Activated T-helper 1 cell treated with anti-CD3 and anti-CD28 coated beads, Interleukin-12 subunit alpha, Interleukin-12 subunit beta, Interleukin-2, Interleukin-4 antibody, amounts not matched to agents 30 ng/mL and 10 ng/mL and 1 ng/mL, durations not matched to agents 14 hours and 24 hours and 36 hours (primary cell): ENCODE data around the gene PPP1R9B. TPM values are rescaled to one million over a fixed set of nuclear protein-coding genes. Genes with fewer than 3 reads are reported as not detected.

Experiments used
- DNase-seq: peaks from one replicate; pipeline ENCODE4 v3.0.0; 2021; ENCODE audit warnings: low spot score
- H3K27ac Mint-ChIP-seq: one replicate; pipeline ENCODE4 v1.8.0; 2021; ENCODE audit warnings: mild to moderate bottlenecking, mixed read lengths
- H3K27me3 Mint-ChIP-seq: one replicate; pipeline ENCODE4 v1.8.0; 2022; ENCODE audit warnings: mild to moderate bottlenecking, moderate library complexity, mixed read lengths; ENCODE audit not compliant: insufficient read depth
- H3K36me3 Mint-ChIP-seq: one replicate; pipeline ENCODE4 v1.8.0; 2021; ENCODE audit warnings: low read depth, mixed read lengths
- H3K4me1 Mint-ChIP-seq: one replicate; pipeline ENCODE4 v1.8.0; 2021; ENCODE audit warnings: low read depth, mixed read lengths
- H3K4me3 Mint-ChIP-seq: one replicate; pipeline ENCODE4 v1.8.0; 2021; ENCODE audit warnings: mild to moderate bottlenecking, moderate library complexity, mixed read lengths
- H3K9me3 Mint-ChIP-seq: one replicate; pipeline ENCODE4 v1.8.0; 2021; ENCODE audit warnings: mixed read lengths
- intact Hi-C: fragments of 100-400 bp; cut with micrococcal nuclease; formaldehyde crosslinking; loops from one replicate; pipeline ENCODE4 v1.15.1; 2024
- total RNA-seq: library from RNA; stranded (reverse); gene quantifications from 2 replicates; pipeline ENCODE4 v1.2.3, GENCODE V29; 2022

The PPP1R9B gene, protein sequence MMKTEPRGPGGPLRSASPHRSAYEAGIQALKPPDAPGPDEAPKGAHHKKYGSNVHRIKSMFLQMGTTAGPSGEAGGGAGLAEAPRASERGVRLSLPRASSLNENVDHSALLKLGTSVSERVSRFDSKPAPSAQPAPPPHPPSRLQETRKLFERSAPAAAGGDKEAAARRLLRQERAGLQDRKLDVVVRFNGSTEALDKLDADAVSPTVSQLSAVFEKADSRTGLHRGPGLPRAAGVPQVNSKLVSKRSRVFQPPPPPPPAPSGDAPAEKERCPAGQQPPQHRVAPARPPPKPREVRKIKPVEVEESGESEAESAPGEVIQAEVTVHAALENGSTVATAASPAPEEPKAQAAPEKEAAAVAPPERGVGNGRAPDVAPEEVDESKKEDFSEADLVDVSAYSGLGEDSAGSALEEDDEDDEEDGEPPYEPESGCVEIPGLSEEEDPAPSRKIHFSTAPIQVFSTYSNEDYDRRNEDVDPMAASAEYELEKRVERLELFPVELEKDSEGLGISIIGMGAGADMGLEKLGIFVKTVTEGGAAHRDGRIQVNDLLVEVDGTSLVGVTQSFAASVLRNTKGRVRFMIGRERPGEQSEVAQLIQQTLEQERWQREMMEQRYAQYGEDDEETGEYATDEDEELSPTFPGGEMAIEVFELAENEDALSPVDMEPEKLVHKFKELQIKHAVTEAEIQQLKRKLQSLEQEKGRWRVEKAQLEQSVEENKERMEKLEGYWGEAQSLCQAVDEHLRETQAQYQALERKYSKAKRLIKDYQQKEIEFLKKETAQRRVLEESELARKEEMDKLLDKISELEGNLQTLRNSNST
- total RNA-seq: 97.1 and 101 TPM in 2 replicates

DNA sequence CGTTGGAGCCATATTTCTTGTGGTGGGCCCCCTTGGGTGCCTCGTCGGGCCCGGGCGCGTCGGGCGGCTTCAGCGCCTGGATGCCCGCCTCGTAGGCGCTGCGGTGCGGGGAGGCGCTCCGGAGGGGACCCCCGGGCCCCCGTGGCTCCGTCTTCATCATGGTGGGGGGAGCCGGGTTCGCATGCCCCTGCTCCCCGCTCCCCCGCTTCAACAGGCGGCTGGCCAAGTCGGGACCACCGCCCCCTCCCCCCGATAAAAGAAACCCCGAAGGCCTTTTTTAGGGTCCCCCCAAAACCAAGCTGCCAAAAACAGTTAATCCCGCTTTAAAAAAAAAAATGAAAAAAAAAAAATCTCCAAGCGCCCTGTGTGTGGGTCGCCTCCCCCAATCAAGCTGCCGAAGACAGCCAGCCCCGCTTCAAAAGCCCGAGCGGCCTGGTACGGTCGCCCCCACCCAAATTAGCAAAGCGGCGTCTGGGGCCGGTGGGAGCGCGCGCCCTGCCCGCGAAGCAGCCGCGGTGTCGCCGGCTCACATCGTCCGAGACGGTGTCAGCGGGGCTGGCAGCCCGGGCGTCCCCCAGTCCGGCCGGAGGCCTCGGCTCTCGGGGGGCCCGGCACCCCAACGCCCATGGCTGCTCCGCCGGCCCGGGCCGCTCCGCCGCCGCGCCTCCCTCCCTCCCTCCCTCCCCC, at the start of gene PPP1R9B:
PPP1R9B (minus strand) TSS at position 324 of the 687 bp plus-strand sequence; CDS start at position 160, 164 bp downstream.
- intact Hi-C loops: loop anchor here (1.0 to 5.0 kb wide), 5 partner anchors 10 to 473 kb away; partner anchors contain the start of genes KAT7, PDK2 and SPOP
- H3K27ac Mint-ChIP-seq: peak within 1 kb of the TSS; percentile 95
- DNase-seq: no peak
- no peaks in the 10 kb centered on the region for H3K9me3 Mint-ChIP-seq
- peaks cover 16% of the 10 kb centered on the region for H3K36me3 Mint-ChIP-seq
- peak within 1 kb of the TSS; percentile 98 for H3K4me3 Mint-ChIP-seq
- H3K4me1 Mint-ChIP-seq: peaks cover 48% of the 10 kb centered on the region
- no peaks in the 10 kb centered on the region for H3K27me3 Mint-ChIP-seq

DNA sequence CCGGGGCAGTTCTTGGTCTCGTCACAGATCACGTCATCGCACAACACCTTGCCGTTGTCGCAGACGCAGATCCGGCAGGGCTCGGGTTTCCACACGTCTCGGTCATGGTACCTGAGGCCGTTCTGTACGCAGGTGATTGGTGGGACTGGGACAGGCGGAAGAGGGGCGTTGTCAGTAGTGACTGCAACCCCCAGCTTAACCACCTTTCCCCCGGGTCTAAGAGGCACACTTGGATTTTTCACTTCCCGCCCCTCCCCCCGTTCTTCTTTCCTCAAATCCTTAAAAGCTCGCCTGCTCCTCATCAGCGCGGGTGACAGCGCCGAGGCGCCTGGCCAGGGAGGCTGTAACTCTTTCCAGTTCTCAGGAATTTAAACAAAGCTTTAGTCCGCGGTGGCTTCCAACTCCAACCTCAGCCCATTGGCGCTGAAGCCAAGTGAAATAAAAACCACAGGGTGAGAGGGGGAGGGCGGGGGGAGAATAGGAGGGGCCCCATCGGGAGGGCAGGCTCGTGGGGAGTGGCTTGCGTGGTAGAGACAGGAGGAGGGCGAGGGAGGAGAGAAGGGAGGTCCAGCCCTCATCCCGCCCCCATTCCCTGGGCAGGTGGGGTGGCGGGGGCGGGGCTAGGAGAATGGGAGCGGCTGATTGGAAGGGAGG, 49.5 kb upstream of the PPP1R9B start:
- H3K36me3 Mint-ChIP-seq: no peaks in the 10 kb centered on the region
- H3K27ac Mint-ChIP-seq: no peak overlapping the region
- intact Hi-C loops: loop anchor here (1.0 to 2.0 kb wide), 6 partner anchors 59 to 278 kb away; partner anchors contain the start of genes RSAD1 and XYLT2
- peak overlapping the region; percentile 77 for H3K4me3 Mint-ChIP-seq
- H3K4me1 Mint-ChIP-seq: peaks cover 17% of the 10 kb centered on the region
- H3K9me3 Mint-ChIP-seq: no peaks in the 10 kb centered on the region
- H3K27me3 Mint-ChIP-seq: peaks cover 63% of the 10 kb centered on the region
- DNase-seq: peak; percentile 51

- intact Hi-C loops: loop anchor here (2.0 kb wide), 1 partner anchor 59 kb away; no protein-coding TSS in a partner anchor
- Mint-ChIP-seq H3K36me3 (no peaks in the 10 kb centered on the region), H3K27me3 (peaks cover 58% of the 10 kb centered on the region), H3K27ac (no peak overlapping the region), H3K4me1 (peaks cover 17% of the 10 kb centered on the region), H3K4me3 (no peak overlapping the region), H3K9me3 (no peaks in the 10 kb centered on the region)
- DNase-seq: no peak
These were observed 48.8 kb upstream of the PPP1R9B start for GRCh38 chr17:50199211-50199802.

- H3K4me3 Mint-ChIP-seq: peak overlapping the region; percentile 16
- peaks cover 17% of the 10 kb centered on the region for H3K4me1 Mint-ChIP-seq
- DNase-seq: peak; percentile 56
- H3K9me3 Mint-ChIP-seq: no peaks in the 10 kb centered on the region
- intact Hi-C loops: loop anchor here (1.0 to 2.0 kb wide), 3 partner anchors 29 to 83 kb away; no protein-coding TSS in a partner anchor
- H3K27me3 Mint-ChIP-seq: peaks cover 54% of the 10 kb centered on the region
- no peaks in the 10 kb centered on the region for H3K36me3 Mint-ChIP-seq
- H3K27ac Mint-ChIP-seq: no peak overlapping the region
These were observed 47.7 kb upstream of the PPP1R9B start for GRCh38 chr17:50198026-50198669.

DNA sequence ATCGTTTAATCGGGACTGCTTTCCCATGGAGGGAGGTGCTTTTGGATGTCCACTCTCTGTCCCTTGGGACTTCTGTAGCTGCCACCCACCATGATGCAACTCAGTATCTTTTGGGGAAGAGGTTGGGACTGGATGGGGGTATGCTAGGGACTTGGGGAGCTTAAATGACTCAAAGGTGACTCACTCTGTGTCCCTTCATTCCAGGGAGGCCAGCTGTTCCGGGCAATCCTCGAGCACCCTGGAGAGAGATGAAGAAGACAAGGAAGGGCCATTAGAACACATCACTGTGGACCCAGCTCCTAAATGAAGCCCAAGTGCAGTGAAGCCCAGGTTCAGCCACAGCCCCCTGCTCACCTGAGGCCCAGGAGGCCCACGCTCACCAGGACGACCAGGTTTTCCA, 46.3 kb upstream of the PPP1R9B start:
- Mint-ChIP-seq H3K4me3 (no peak overlapping the region), H3K36me3 (no peaks in the 10 kb centered on the region), H3K27ac (no peak overlapping the region), H3K4me1 (peaks cover 17% of the 10 kb centered on the region), H3K9me3 (no peaks in the 10 kb centered on the region), H3K27me3 (peaks cover 43% of the 10 kb centered on the region)
- no peak for DNase-seq
- intact Hi-C loops: no loop called here

DNA sequence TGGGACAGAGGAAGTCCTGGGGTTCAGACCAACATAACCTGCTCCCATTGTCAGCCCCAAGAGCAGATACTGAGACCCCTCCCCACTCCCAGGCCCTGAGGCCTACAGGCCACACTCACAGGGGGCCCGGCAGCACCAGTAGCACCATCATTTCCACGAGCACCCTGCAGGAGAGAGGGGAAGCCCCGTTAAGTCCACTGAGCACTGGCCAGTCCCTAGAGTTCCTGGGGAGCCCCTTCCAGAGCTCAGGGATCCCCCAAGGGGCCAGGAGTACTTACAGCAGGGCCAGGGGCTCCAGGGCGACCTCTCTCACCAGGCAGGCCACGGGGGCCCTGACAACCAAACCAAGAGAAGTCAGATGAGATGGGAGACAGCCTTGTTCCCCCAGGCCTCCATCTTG, 45.6 kb upstream of the PPP1R9B start:
- H3K4me1 Mint-ChIP-seq: peaks cover 13% of the 10 kb centered on the region
- no peaks in the 10 kb centered on the region for H3K36me3 Mint-ChIP-seq
- intact Hi-C loops: no loop called here
- no peaks in the 10 kb centered on the region for H3K9me3 Mint-ChIP-seq
- no peak overlapping the region for H3K4me3 Mint-ChIP-seq
- no peak for DNase-seq
- peaks cover 37% of the 10 kb centered on the region for H3K27me3 Mint-ChIP-seq
- no peak overlapping the region for H3K27ac Mint-ChIP-seq

DNA sequence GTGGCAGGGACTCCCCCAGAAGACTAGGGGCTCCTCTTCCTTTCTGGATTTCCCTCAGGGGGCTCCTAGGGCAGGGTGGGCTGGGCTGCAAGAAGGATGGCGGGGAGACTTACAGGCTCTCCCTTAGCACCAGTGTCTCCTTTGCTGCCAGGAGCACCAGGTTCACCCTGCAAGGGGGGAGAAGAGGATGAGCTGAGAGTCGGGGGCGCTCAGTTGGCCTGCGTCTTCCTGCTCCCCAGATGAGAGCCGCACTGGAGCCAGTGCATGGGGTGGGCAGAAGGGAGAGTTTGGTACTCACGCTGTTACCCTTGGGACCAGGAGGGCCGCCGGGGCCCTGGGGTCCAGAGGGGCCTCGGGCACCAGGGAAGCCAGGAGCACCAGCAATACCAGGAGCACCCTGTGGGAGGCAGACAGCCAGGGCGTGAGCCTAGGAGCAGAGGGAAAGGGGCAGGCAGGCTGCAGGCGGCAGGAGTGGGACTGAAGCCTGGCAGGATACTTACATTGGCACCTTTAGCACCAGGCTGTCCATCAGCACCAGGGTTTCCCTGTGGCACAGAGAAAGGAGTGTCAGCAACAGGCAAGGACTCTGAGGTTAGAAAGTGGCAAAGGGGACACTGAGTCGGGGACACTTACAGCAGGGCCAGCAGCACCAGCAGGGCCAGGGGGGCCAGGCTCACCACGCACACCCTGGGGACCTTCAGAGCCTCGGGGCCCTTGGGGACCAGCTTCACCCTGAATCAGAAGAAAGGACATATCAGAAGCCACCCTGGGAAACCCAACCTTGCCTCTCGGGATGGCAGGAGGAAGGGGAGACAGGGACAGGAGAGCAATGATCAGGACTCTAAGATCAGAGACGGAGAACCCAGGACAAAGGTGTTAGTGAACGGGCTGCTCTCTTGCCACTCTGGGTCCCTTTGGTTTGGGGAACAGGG, 44.7 kb upstream of the PPP1R9B start:
- no peaks in the 10 kb centered on the region for H3K9me3 Mint-ChIP-seq
- H3K36me3 Mint-ChIP-seq: no peaks in the 10 kb centered on the region
- H3K27me3 Mint-ChIP-seq: peaks cover 31% of the 10 kb centered on the region
- no peak overlapping the region for H3K27ac Mint-ChIP-seq
- no peak for DNase-seq
- peaks cover 7% of the 10 kb centered on the region for H3K4me1 Mint-ChIP-seq
- H3K4me3 Mint-ChIP-seq: no peak overlapping the region
- intact Hi-C loops: no loop called here

GRCh38 chr17:50194140-50194933, 43.9 kb upstream of the PPP1R9B start:
- intact Hi-C loops: no loop called here
- Mint-ChIP-seq H3K27ac (no peak overlapping the region), H3K4me3 (no peak overlapping the region), H3K27me3 (peaks cover 27% of the 10 kb centered on the region), H3K9me3 (no peaks in the 10 kb centered on the region), H3K4me1 (peaks cover 7% of the 10 kb centered on the region), H3K36me3 (no peaks in the 10 kb centered on the region)
- no peak for DNase-seq

GRCh38 chr17:50192618-50193291, 42.3 kb upstream of the PPP1R9B start:
- H3K9me3 Mint-ChIP-seq: no peaks in the 10 kb centered on the region
- no peak overlapping the region for H3K27ac Mint-ChIP-seq
- DNase-seq: no peak
- no peaks in the 10 kb centered on the region for H3K4me1 Mint-ChIP-seq
- H3K36me3 Mint-ChIP-seq: no peaks in the 10 kb centered on the region
- H3K27me3 Mint-ChIP-seq: peaks cover 18% of the 10 kb centered on the region
- H3K4me3 Mint-ChIP-seq: no peak overlapping the region
- intact Hi-C loops: no loop called here

- H3K36me3 Mint-ChIP-seq: no peaks in the 10 kb centered on the region
- intact Hi-C loops: no loop called here
- no peak overlapping the region for H3K4me3 Mint-ChIP-seq
- no peak for DNase-seq
- H3K4me1 Mint-ChIP-seq: no peaks in the 10 kb centered on the region
- H3K27me3 Mint-ChIP-seq: peaks cover 12% of the 10 kb centered on the region
- no peaks in the 10 kb centered on the region for H3K9me3 Mint-ChIP-seq
- no peak overlapping the region for H3K27ac Mint-ChIP-seq
These were observed 41.7 kb upstream of the PPP1R9B start for GRCh38 chr17:50192144-50192617.
